Hepatocyte (in vitro differentiated cells): Measurements from ENCODE around the gene GUCA1C. TPM values are rescaled to one million over a fixed set of nuclear protein-coding genes. Genes with fewer than 3 reads are reported as not detected.

Experiments used
- DNase-seq: peaks from one replicate; pipeline ENCODE4 v3.0.0-alpha.2; 2016; ENCODE audit warnings: low spot score
- H2AFZ ChIP-seq: fragments of 200-600 bp; sonication (generic); 2 replicates; pipeline ENCODE4 v1.6.0; 2016; ENCODE audit warnings: antibody characterized with exemption, mild to moderate bottlenecking
- H3K27ac ChIP-seq: fragments of 200-600 bp; sonication (generic); 2 replicates; pipeline ENCODE4 v1.5.1; 2016; ENCODE audit warnings: mild to moderate bottlenecking
- H3K27me3 ChIP-seq: fragments of 200-600 bp; sonication (generic); 2 replicates; pipeline ENCODE4 v1.6.1; 2016
- H3K36me3 ChIP-seq: fragments of 200-600 bp; sonication (generic); replicated peaks from 2 replicates; pipeline ENCODE4 v1.5.1; 2016; ENCODE audit warnings: low read depth; ENCODE audit not compliant: insufficient read depth
- H3K4me1 ChIP-seq: fragments of 200-600 bp; sonication (generic); 2 replicates; pipeline ENCODE4 v1.5.1; 2016; ENCODE audit warnings: mild to moderate bottlenecking, moderate library complexity; ENCODE audit not compliant: insufficient read depth
- H3K4me2 ChIP-seq: fragments of 200-600 bp; sonication (generic); 2 replicates; pipeline ENCODE4 v1.6.0; 2016
- H3K4me3 ChIP-seq: fragments of 200-600 bp; sonication (generic); 2 replicates; pipeline ENCODE4 v1.5.1; 2016; ENCODE audit warnings: mild to moderate bottlenecking
- H3K79me2 ChIP-seq: fragments of 200-600 bp; sonication (generic); 2 replicates; pipeline ENCODE4 v1.6.0; 2017; ENCODE audit warnings: mild to moderate bottlenecking
- H3K9me2 ChIP-seq: fragments of 200-600 bp; sonication (generic); replicated peaks from 2 replicates; pipeline ENCODE4 v1.6.0; 2017; ENCODE audit warnings: mild to moderate bottlenecking; ENCODE audit not compliant: insufficient read depth
- H3K9me3 ChIP-seq: fragments of 200-600 bp; sonication (generic); 2 replicates; pipeline ENCODE4 v1.5.1; 2016; ENCODE audit warnings: low read depth, mild to moderate bottlenecking
- H4K20me1 ChIP-seq: fragments of 200-600 bp; sonication (generic); 2 replicates; pipeline ENCODE4 v1.6.0; 2016; ENCODE audit warnings: mild to moderate bottlenecking; ENCODE audit not compliant: insufficient read depth, poor library complexity, severe bottlenecking
- CTCF ChIP-seq: fragments of 200-600 bp; sonication (generic); IDR thresholded peaks from 2 replicates; pipeline ENCODE4 v1.5.1; 2016; ENCODE audit warnings: antibody characterized with exemption, mild to moderate bottlenecking; ENCODE audit not compliant: poor library complexity
- EZH2 ChIP-seq: fragments of 200-600 bp; sonication (generic); IDR thresholded peaks from 2 replicates; pipeline ENCODE4 v1.6.1; 2016; ENCODE audit warnings: antibody characterized with exemption, mild to moderate bottlenecking, borderline replicate concordance
- EZH2phosphoT487 ChIP-seq: fragments of 200-600 bp; sonication (generic); IDR thresholded peaks from one replicate; pipeline ENCODE4 v1.6.1; 2018; ENCODE audit warnings: antibody characterized with exemption, mild to moderate bottlenecking, low read depth, moderate library complexity; ENCODE audit not compliant: unreplicated experiment, severe bottlenecking
- whole genome bisulfite sequencing: methylation state at CpG from one replicate; pipeline ENCODE4 v1.1.6; 2016; ENCODE audit warnings: low lambda C conversion rate; ENCODE audit errors: missing lambda C conversion rate; 5-methylcytosine and 5-hydroxymethylcytosine counted together
- polyA plus RNA-seq: library from polyadenylated mRNA; unstranded; fragments of >200 nt; fragmentation: Nextera tagmentation; extraction: Ambion mirVana; gene quantifications from 2 replicates; pipeline ENCODE4 v1.2.1, GENCODE V29; 2016
- total RNA-seq: library from RNA; depleted of rRNA; stranded (reverse); fragments of >200 nt; gene quantifications from 2 replicates; pipeline ENCODE4 v1.2.3, GENCODE V29; 2014

Gene GUCA1C
- total and polyA plus RNA-seq, 2 experiments from 2014 or later, result not detected

DNA sequence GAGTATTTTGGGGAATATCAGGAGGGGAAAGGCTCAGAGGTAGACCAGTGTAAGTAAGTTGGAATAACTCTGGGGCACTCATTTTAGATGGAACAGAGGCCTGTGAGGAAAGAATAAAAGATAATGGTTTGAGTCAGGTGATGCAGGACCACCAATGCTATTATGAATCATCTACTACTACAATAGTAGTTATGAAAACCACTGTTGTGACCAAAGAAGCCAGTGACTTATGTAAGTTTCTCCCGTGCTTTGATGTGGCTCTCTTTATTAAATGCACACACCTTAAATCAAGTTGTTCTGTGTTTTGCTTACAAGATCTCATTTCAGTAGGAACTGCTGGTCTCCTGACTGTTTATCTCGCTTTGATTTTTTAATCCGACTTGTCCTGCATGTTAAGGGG, 13.1 kb upstream of the GUCA1C start:
- no peaks in the 10 kb centered on the region for H3K79me2 ChIP-seq
- H3K4me1 ChIP-seq, result no peaks in the 10 kb centered on the region
- no peak overlapping the region for H2AFZ ChIP-seq
- no peak for TF ChIP-seq EZH2
- TF ChIP-seq EZH2phosphoT487, result no peak
- no peak for TF ChIP-seq CTCF
- no peaks in the 10 kb centered on the region for H3K9me2 ChIP-seq
- WGBS, result 57% methylated on average over 3 of the region's 3 CpGs
- no peak overlapping the region for H3K27ac ChIP-seq
- no peak overlapping the region for H3K4me3 ChIP-seq
- DNase-seq, result no peak
- H4K20me1 ChIP-seq, result no peaks in the 10 kb centered on the region
- H3K36me3 ChIP-seq, result no peaks in the 10 kb centered on the region
- H3K27me3 ChIP-seq, result no peaks in the 10 kb centered on the region
- no peaks in the 10 kb centered on the region for H3K9me3 ChIP-seq
- H3K4me2 ChIP-seq, result no peak overlapping the region

DNA sequence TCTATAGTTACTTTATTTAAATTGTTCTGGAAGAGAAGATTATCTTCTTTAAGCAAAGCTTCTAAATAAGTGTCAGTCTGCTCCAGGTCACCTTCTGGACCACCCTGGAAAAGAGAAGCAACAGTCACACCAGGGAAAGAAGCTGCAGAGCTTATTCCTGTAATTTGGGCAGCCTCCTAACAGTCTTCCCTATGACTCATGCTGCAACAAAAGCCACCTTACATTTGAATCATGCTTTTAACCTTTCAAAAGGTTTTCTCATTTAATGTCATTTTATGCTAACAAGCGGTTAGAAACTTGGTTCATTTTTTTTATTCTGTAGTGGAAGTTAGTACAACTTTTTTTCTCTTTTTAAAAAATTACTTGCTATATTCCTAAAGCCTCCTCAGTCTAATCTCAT, 5.3 kb upstream of the GUCA1C start:
- no peak for DNase-seq
- no peak overlapping the region for H2AFZ ChIP-seq
- TF ChIP-seq CTCF (no peak), EZH2phosphoT487 (no peak), EZH2 (no peak)
- no peaks in the 10 kb centered on the region for H3K27me3 ChIP-seq
- WGBS, result 90% methylated on average over 1 of the region's 1 CpG
- no peaks in the 10 kb centered on the region for H4K20me1 ChIP-seq
- no peak overlapping the region for H3K4me2 ChIP-seq
- no peaks in the 10 kb centered on the region for H3K9me2 ChIP-seq
- no peak overlapping the region for H3K27ac ChIP-seq
- H3K79me2 ChIP-seq, result no peaks in the 10 kb centered on the region
- no peak overlapping the region for H3K4me3 ChIP-seq
- H3K36me3 ChIP-seq, result no peaks in the 10 kb centered on the region
- no peaks in the 10 kb centered on the region for H3K4me1 ChIP-seq
- no peaks in the 10 kb centered on the region for H3K9me3 ChIP-seq

DNA sequence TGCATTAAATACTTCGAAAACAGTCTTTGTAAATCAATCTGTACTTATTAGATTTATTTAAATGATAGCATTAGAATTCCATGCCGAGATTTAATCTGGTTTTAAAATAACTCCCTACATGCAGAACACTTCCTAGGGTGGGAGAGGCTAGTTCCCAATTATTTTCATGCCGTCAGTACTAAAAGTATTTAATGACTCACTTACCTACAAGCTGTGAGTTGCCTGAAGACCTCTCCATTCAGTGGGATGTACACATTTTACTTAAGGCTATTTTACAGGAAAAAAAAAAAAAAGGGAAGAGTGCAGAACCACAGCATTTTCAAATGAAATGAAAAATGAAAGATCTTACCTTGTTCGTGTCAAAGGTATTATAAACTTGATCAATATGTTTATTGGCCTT, 469 bp downstream of the GUCA1C start:
- 76% methylated on average over 4 of the region's 4 CpGs for WGBS
- Histone ChIP-seq H3K9me2 (no peaks in the 10 kb centered on the region), H3K9me3 (no peaks in the 10 kb centered on the region), H4K20me1 (no peaks in the 10 kb centered on the region), H2AFZ (no peak overlapping the region), H3K4me1 (no peaks in the 10 kb centered on the region), H3K36me3 (no peaks in the 10 kb centered on the region), H3K4me2 (no peak overlapping the region), H3K27me3 (no peaks in the 10 kb centered on the region), H3K79me2 (no peaks in the 10 kb centered on the region), H3K27ac (no peak overlapping the region), H3K4me3 (no peak overlapping the region)
- TF ChIP-seq CTCF, result no peak
- no peak for TF ChIP-seq EZH2phosphoT487
- no peak for TF ChIP-seq EZH2
- no peak for DNase-seq

GRCh38 chr3:108951820-108952501, 1.7 kb downstream of the GUCA1C start:
- H4K20me1 ChIP-seq, result no peaks in the 10 kb centered on the region
- no peak overlapping the region for H3K4me2 ChIP-seq
- TF ChIP-seq CTCF, result no peak
- no peaks in the 10 kb centered on the region for H3K27me3 ChIP-seq
- no peak overlapping the region for H3K4me3 ChIP-seq
- H3K36me3 ChIP-seq, result no peaks in the 10 kb centered on the region
- WGBS, result 76% methylated on average over 7 of the region's 7 CpGs
- H2AFZ ChIP-seq, result no peak overlapping the region
- DNase-seq, result no peak
- no peaks in the 10 kb centered on the region for H3K4me1 ChIP-seq
- no peaks in the 10 kb centered on the region for H3K9me3 ChIP-seq
- no peaks in the 10 kb centered on the region for H3K79me2 ChIP-seq
- H3K27ac ChIP-seq, result no peak overlapping the region
- no peaks in the 10 kb centered on the region for H3K9me2 ChIP-seq
